Fibroblast of lung (primary cell): ENCODE data around the gene LAT. TPM values are rescaled to one million over a fixed set of nuclear protein-coding genes. Genes with fewer than 3 reads are reported as not detected.
A peak's percentile ranks its signal among the peaks of the same experiment; 100 is the strongest.
"Not testable (repeated sequence)": the region's sequence is repeated elsewhere in the genome, so short reads cannot be mapped to it uniquely, and the experiment has no call there.

Experiments used
- DNase-seq, 2 donors: peaks; one replicate each; pipeline versions ENCODE4 v3.0.0 to v3.0.0-alpha.2; 2010; ENCODE audit warnings: low read depth in 2 of 2
- H2AFZ ChIP-seq: 2 replicates; pipeline ENCODE4 v1.5.1; 2012; ENCODE audit warnings: low read length, control low read depth, inconsistent platforms
- H3K27ac ChIP-seq: 2 replicates; pipeline ENCODE4 v1.5.1; 2011; ENCODE audit warnings: low read length, control low read depth; ENCODE audit not compliant: insufficient read depth
- H3K27me3 ChIP-seq: 2 replicates; pipeline ENCODE4 v1.5.1; 2011; ENCODE audit warnings: mild to moderate bottlenecking, low read length; ENCODE audit not compliant: control insufficient read depth, insufficient read depth
- H3K36me3 ChIP-seq: 2 replicates; pipeline ENCODE4 v1.5.1; 2011; ENCODE audit warnings: low read length; ENCODE audit not compliant: control insufficient read depth, insufficient read depth
- H3K4me1 ChIP-seq: 2 replicates; pipeline ENCODE4 v1.5.1; 2011; ENCODE audit warnings: low read length; ENCODE audit not compliant: control insufficient read depth, insufficient read depth; ENCODE audit errors: extremely low read depth
- H3K4me2 ChIP-seq: 2 replicates; pipeline ENCODE4 v1.5.1; 2011; ENCODE audit warnings: low read length, control low read depth; ENCODE audit not compliant: insufficient read depth; ENCODE audit errors: extremely low read depth
- H3K4me3 ChIP-seq, 4 experiments: fragments of 200-600 bp in 1 of 4; sonication (generic) in 1 of 4; replicated peaks in 1 of 4; 2 replicates each; pipeline ENCODE4 v1.5.1; 2011 to 2016; ENCODE audit warnings: low read length in 4 of 4, low read depth in 3 of 4, mild to moderate bottlenecking in 3 of 4, control low read depth in 2 of 4, inconsistent platforms in 1 of 4, mixed read lengths in 1 of 4; ENCODE audit not compliant: insufficient read depth in 1 of 4; ENCODE audit errors: control extremely low read depth in 1 of 4
- H3K79me2 ChIP-seq: 2 replicates; pipeline ENCODE4 v1.5.1; 2012; ENCODE audit warnings: mild to moderate bottlenecking, low read length, inconsistent platforms; ENCODE audit not compliant: control insufficient read depth, insufficient read depth
- H3K9ac ChIP-seq: 2 replicates; pipeline ENCODE4 v1.5.1; 2011; ENCODE audit warnings: mild to moderate bottlenecking, low read length, control low read depth; ENCODE audit not compliant: insufficient read depth
- H3K9me3 ChIP-seq: 2 replicates; pipeline ENCODE4 v1.5.1; 2012; ENCODE audit warnings: low read depth, low read length; ENCODE audit not compliant: control insufficient read depth, insufficient read depth
- H4K20me1 ChIP-seq: 2 replicates; pipeline ENCODE4 v1.5.1; 2011; ENCODE audit warnings: low read length; ENCODE audit not compliant: control insufficient read depth, insufficient read depth; ENCODE audit errors: extremely low read depth
- CTCF ChIP-seq, 2 donors: IDR thresholded peaks in 1 of 2; conservative IDR thresholded peaks in 1 of 2; 1 replicate in 1 of 2; 2 replicates in 1 of 2; pipeline ENCODE4 v1.5.1; 2011 to 2012; ENCODE audit warnings: low read length in 2 of 2, control low read depth in 1 of 2, inconsistent platforms in 1 of 2, low read depth in 1 of 2, mild to moderate bottlenecking in 1 of 2
- EZH2 ChIP-seq: IDR thresholded peaks from 2 replicates; pipeline ENCODE4 v1.5.1; 2012; ENCODE audit warnings: low read length, control low read depth, mild to moderate bottlenecking; ENCODE audit errors: missing control alignments
- polyA plus RNA-seq, 2 donors: library from polyadenylated mRNA; depleted of rRNA in 1 of 2; stranded (reverse) in 1 of 2; unstranded in 1 of 2; fragments of >200 nt; gene quantifications; 2 replicates each; pipeline ENCODE4 v1.2.1, GENCODE V29; 2011 to 2012; ENCODE audit warnings: missing spikeins in 1 of 2
- total RNA-seq: library from RNA; depleted of rRNA; stranded (reverse); fragments of >200 nt; gene quantifications from 2 replicates; pipeline ENCODE4 v1.2.1, GENCODE V29; 2014

The LAT gene
- total and polyA plus RNA-seq, 2 donors (not counting 1 experiment from before 2014, with no cell fraction given), result 0.50 to 1.4 TPM

DNA sequence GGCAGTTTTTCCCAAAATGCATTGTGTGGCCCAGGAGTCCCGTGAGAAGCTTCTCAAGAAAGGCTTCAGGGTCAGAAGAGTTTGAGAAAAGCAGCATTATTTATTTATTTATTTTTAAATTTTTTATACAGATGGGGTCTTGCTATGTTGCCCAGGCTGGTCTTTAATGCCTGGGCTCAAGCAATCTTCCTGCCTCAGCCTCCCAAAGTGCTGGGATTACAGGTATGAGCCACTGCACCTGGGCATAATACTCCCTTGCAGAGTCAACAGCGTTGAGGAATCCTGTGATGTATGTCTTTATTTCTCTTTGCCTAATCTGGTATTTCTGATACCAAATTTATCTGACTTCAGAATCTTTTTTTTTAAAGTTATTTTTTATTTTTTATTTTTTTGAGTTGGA lies 15.2 kb downstream of the LAT start:
- H3K27me3 ChIP-seq, result no peaks in the 10 kb centered on the region

DNA sequence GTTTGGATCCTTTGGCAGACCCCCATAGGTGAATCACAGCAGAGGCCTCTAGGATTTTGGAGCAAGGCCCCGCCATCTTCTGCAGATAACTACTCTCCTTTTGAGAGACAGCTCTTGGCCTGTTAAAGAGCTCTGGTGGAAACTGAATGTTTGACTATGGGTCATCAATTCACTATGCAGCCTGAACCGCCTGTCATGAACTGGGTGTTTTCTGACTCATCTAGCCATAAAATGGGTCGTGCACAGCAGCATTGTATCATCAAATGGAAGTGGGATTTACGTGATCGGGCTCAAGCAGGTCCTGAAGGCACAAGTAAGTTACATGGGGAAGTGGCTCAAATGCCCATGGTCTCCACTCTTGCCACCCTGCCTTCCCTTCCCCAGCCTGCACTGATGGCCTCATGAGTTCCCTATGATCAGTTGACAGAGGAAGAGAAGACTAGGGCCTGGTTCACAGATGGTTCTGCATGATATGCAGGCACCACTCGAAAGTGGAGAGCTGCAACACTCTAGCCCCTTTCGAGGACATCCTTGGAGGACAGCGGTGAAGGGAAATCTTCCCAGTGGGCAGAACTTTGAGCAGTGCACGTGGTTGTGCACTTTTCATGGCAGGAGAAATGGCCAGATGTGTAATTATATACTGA lies 19.8 kb downstream of the LAT start:
- not testable (repeated sequence) for H3K9ac ChIP-seq, H3K4me1 ChIP-seq, H3K27me3 ChIP-seq, H2AFZ ChIP-seq, H3K36me3 ChIP-seq, H4K20me1 ChIP-seq, H3K4me2 ChIP-seq, H3K27ac ChIP-seq, H3K4me3 ChIP-seq, H3K9me3 ChIP-seq, H3K79me2 ChIP-seq
- peak in 1 of 2 donors; percentile 22 for DNase-seq

More for the DNA sequence above, 15.2 kb downstream of the LAT start:
- H3K79me2 ChIP-seq, result no peaks in the 10 kb centered on the region
- no peak overlapping the region for H3K9ac ChIP-seq
- H3K36me3 ChIP-seq, result no peaks in the 10 kb centered on the region
- H3K9me3 ChIP-seq, result no peaks in the 10 kb centered on the region
- no peak overlapping the region for H3K27ac ChIP-seq
- H4K20me1 ChIP-seq, result no peaks in the 10 kb centered on the region
- no peak overlapping the region for H3K4me3 ChIP-seq
- no peak for TF ChIP-seq EZH2
- TF ChIP-seq CTCF (conservative IDR thresholded peaks at IDR 0.05 in 1 of 2, IDR thresholded peaks at IDR 0.05 in 1 of 2; ENCODE audit: low read depth in 1 of 2, low read length in 2 of 2), result no peak
- no peak for DNase-seq
- H2AFZ ChIP-seq, result no peak overlapping the region
- no peaks in the 10 kb centered on the region for H3K4me1 ChIP-seq
- H3K4me2 ChIP-seq, result no peak overlapping the region

GRCh38 chr16:29007730-29008593 lies 23.1 kb downstream of the LAT start:
- Histone ChIP-seq H3K9ac (no peak overlapping the region), H3K27me3 (no peaks in the 10 kb centered on the region), H4K20me1 (no peaks in the 10 kb centered on the region), H3K79me2 (no peaks in the 10 kb centered on the region), H3K4me1 (no peaks in the 10 kb centered on the region), H3K27ac (no peak overlapping the region), H3K9me3 (no peaks in the 10 kb centered on the region), H3K36me3 (no peaks in the 10 kb centered on the region), H3K4me2 (no peak overlapping the region), H2AFZ (no peak overlapping the region), H3K4me3 (no peak overlapping the region)
- TF ChIP-seq EZH2 (no peak), CTCF (conservative IDR thresholded peaks at IDR 0.05 in 1 of 2, IDR thresholded peaks at IDR 0.05 in 1 of 2; ENCODE audit: low read depth in 1 of 2, low read length in 2 of 2) (no peak)
- DNase-seq, result peak; percentile 61 to 85
